ENCODE data around the gene LMNTD2.

DNA sequence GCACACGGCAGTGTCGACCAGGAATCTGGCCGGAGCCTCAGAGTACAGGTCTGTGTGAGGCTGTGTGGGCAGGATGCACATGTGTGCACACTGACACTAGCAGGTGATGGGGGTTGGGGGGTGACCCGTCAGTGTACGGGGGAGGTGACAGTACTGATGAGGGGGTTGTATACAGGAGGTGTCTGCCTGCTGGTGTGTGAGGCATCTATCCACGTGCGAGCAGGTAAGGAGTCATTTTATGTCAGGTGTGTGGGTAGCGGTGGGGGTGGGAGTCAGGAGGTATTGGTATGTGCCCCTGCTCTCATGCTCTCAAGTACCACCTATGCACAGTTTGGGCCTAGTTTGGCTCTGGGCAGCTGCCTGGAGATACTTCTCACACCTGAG, 11.3 kb upstream of the LMNTD2 start:
- TF ChIP-seq, protein P1, sequence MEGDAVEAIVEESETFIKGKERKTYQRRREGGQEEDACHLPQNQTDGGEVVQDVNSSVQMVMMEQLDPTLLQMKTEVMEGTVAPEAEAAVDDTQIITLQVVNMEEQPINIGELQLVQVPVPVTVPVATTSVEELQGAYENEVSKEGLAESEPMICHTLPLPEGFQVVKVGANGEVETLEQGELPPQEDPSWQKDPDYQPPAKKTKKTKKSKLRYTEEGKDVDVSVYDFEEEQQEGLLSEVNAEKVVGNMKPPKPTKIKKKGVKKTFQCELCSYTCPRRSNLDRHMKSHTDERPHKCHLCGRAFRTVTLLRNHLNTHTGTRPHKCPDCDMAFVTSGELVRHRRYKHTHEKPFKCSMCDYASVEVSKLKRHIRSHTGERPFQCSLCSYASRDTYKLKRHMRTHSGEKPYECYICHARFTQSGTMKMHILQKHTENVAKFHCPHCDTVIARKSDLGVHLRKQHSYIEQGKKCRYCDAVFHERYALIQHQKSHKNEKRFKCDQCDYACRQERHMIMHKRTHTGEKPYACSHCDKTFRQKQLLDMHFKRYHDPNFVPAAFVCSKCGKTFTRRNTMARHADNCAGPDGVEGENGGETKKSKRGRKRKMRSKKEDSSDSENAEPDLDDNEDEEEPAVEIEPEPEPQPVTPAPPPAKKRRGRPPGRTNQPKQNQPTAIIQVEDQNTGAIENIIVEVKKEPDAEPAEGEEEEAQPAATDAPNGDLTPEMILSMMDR (conservative IDR thresholded peaks at IDR 0.05; ENCODE audit: low read depth, low read length), result no peak
- TF ChIP-seq EZH2 (IDR thresholded peaks at IDR 0.05; ENCODE audit: low read length, unreplicated experiment), result no peak
- no peak for TF ChIP-seq EZH2phosphoT487 (IDR thresholded peaks at IDR 0.05; ENCODE audit: borderline replicate concordance, low read length)
